ENCODE results near the gene TMEM120B.

The TMEM120B gene

DNA sequence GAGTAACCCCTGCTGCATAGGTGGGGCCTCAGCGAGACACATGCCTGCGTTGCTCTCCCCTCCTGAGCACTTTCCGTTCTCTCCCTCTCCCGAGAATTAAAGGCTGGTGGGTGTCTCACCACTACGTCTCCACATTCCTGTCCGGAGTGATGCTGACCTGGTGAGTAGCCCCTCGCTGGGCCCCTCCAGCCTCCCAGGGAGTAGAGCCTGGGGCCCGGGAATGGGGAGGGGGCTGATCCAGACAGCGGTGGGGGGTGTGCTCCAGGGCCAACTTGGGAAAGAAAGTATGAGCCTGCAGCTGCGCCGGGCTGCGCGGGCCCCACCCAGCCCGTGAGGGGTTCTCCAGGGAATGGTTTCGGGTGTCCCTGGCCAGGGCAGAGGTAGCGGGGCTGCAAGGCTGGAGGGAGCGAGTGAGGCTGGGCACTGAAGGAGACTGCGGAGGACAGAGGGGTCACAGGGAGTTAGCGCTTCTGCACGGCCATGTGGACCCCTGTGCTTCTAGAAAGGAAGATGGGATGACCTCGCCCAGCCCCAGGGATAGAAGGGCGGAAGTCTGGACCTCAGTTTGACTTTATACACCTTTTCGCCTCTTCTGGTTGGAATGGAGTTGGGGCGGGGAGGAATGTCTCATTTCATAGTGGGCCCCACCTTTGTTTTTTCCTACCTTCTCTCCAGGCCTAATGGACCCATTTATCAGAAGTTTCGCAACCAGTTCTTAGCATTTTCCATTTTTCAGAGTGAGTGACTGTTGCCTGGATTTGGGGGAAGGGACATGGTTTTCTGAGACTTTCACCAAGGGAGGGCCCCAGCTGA is 58.5 kb downstream of the TMEM120B start:
- in situ Hi-C loops (cut with MboI; ENCODE audit: low sequenced_read_pairs) = no loop called here

- in situ Hi-C loops (cut with MboI; ENCODE audit: low sequenced_read_pairs) = no loop called here
Measured at GRCh38 chr12:121773011-121773777, 60.6 kb downstream of the TMEM120B start.

DNA sequence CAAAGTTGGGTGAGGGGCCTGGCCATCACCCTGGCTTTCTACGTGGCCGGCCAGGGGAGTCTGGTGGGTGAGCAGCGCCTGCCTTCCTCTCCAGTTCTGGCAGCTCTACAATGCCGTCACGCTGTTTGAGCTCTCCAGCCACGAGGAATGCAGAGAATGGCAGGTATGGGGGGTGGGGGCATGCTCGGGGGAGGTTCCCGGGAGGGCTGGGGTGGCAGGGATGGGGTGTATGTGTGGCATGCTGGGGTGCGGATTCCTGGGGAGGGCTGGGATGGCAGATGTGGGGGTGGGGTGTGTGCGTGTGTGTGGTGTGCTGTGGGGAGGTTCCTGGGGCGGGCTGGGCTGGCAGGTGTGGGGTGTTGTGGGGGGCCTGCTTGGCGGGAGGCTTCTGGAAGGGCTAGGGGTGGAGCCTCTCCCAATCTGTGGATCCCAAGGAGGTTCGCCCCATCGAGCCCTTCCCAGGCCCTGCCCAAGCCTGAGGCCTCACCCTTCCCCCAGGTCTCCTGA is 62.5 kb downstream of the TMEM120B start:
- in situ Hi-C loops (cut with MboI; ENCODE audit: low sequenced_read_pairs) = no loop called here

- in situ Hi-C loops (cut with MboI; ENCODE audit: low sequenced_read_pairs) = no loop called here
Measured at GRCh38 chr12:121775501-121775900, 62.9 kb downstream of the TMEM120B start.

DNA sequence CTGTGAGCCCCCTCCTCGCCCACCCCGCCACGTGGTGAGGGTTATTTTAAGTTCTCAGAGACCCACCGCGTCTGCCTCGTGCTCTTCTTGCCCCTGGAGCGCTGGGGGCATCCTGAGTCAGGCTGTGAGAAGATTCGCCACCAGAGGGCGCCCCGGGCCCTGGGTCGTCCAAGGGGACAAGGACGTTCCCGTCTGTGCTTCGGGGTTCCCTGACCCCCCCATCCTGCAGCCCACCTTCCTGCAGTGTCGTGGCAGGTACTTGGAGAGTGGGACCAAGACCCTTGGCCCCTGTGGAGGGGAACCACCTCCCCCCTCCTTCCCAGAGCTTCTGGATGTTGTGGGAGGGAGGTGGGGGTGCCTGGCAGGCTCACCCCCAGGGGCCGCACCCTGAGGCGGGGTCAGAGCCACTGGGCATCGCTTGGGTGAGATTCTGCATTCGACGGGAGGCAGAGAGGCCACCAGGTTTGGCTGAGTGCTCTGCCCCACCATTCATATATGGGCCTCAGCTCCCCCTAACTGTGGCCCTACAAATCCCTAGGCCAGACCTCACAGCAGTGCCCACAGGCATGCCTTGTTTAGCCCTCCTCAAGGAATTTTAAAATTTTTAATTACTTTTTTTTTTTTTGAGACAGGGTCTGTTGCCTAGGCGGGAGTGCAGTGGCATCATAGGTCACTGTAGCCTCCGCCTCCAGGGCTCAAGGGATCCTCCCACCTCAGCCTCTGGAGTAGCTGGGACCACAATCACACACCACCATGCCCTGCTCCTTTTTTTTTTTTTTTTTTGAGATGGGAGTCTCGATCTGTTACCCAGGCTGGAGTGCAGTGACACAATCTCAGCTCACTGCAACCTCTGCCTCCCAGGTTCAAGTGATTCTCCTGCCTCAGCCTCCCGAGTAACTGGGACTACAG is 63.9 kb downstream of the TMEM120B start:
- in situ Hi-C loops (cut with MboI; ENCODE audit: low sequenced_read_pairs) = no loop called here

- in situ Hi-C loops (cut with MboI; ENCODE audit: low sequenced_read_pairs) = no loop called here
Measured at GRCh38 chr12:121778567-121779421, 66.2 kb downstream of the TMEM120B start.

- in situ Hi-C loops (cut with MboI; ENCODE audit: low sequenced_read_pairs) = no loop called here
Measured at GRCh38 chr12:121779422-121779895, 66.9 kb downstream of the TMEM120B start.

DNA sequence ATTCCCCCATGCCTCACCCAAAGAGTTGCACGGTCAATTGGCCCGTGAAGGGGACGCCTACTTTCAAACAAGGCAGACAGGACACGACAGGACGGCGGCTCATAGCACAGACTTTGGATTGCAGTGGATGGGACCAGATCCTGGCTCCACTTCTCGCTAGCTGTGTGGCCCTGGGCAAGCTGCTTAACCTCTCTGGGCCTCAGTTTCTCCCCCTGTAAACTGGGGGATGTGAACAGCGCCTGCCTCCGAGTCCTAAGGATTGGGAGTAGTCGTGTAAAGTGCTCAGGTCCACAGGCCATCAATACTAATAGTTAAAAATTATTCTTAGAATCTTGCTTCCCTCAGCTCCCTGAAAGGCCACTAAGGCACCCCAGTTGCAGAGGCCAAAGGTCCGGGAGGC is 67.9 kb downstream of the TMEM120B start:
- in situ Hi-C loops (cut with MboI; ENCODE audit: low sequenced_read_pairs) = no loop called here

DNA sequence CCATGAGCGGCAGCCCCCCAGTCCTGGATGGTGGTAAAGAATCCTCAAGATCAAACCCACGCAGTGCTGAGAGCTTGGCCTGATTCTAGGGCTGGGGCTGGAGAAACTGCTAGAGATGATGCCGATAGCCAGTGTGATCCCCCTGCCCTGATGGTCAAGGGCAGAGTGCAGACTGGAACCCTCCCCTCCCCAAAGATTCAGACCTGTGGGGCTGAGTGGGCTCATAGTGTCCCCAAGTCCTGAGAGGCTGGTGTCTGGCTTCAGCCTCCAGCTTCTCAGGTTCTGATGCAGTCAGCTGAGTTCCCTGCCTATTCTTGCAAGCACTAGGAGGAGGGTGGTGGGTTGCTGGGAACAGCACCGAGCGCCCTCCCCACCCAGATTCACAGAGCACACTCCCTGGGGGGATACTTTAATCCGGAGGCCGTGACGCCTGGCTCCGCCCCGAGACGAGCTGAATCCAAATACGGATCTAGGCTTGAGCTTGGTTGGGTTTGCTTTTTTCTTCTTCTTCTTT is 69.0 kb downstream of the TMEM120B start:
- in situ Hi-C loops (cut with MboI; ENCODE audit: low sequenced_read_pairs) = no loop called here

- in situ Hi-C loops (cut with MboI; ENCODE audit: low sequenced_read_pairs) = no loop called here
Measured at GRCh38 chr12:121781998-121782979, 69.7 kb downstream of the TMEM120B start.

- in situ Hi-C loops (cut with MboI; ENCODE audit: low sequenced_read_pairs) = no loop called here
Measured at GRCh38 chr12:121783766-121784165, 71.2 kb downstream of the TMEM120B start.

- in situ Hi-C loops (cut with MboI; ENCODE audit: low sequenced_read_pairs) = no loop called here
Measured at GRCh38 chr12:121784460-121784859, 71.9 kb downstream of the TMEM120B start.

- in situ Hi-C loops (cut with MboI; ENCODE audit: low sequenced_read_pairs) = no loop called here
Measured at GRCh38 chr12:121786440-121786825, 73.9 kb downstream of the TMEM120B start.

GRCh38 chr12:121787063-121788025 is 74.8 kb downstream of the TMEM120B start:
- in situ Hi-C loops (cut with MboI; ENCODE audit: low sequenced_read_pairs) = no loop called here

DNA sequence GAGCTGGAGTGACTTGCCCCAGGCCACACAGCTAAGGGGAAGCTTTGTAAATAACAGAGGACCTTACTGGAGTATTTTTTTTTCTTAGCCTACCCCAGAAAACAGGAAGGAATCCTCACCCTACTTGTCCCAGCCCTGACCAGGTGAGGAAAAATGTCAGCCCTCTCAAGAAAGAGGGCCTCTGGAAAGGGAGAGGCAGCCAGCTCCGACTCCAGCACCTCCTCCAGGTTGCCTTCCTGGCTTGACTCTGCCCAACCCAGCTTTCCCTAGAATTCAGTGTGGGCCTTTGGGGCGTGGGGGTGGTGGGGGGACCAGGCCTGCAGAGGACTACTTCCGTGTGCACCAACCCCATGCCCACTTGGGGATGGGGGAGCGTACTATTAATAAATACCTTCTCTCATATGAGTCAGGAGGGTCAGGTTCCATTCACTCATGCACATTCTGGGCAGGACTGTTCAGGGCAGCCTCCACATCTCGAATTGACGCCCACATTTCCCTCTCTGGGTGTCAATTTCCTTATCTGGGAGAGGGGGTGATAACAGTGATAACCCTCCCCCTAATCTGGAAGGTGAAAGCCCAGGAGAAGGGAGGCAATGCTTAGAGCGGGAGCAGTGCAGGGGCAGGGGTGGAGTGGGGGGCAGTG is 75.7 kb downstream of the TMEM120B start:
- in situ Hi-C loops (cut with MboI; ENCODE audit: low sequenced_read_pairs) = no loop called here

- in situ Hi-C loops (cut with MboI; ENCODE audit: low sequenced_read_pairs) = no loop called here
Measured at GRCh38 chr12:121789233-121789781, 76.8 kb downstream of the TMEM120B start.

Data from HL-60/S4 treated with retinoic acid at 250 ng/mL for 4 days and 3 days (cell line).